ENCODE data around the gene TMEM167A.

TMEM167A gene

GRCh38 chr5:83076742-83077661 is at the start of gene TMEM167A, which contains the start of gene XRCC4:
TMEM167A (minus strand) TSS chr5:83077394; CDS start chr5:83077323, 71 bp downstream.
XRCC4 (plus strand) TSS chr5:83077547; CDS start chr5:83104920, 27,373 bp downstream.
- DNase-seq (ENCODE audit: low spot score), result peak; percentile 96

- DNase-seq (ENCODE audit: low spot score), result no peak
Observed at GRCh38 chr5:83126501-83126900, 49.3 kb upstream of the TMEM167A start.

GRCh38 chr5:83125560-83125959 is 48.4 kb upstream of the TMEM167A start:
- DNase-seq (ENCODE audit: low spot score), result no peak

- no peak for DNase-seq (ENCODE audit: low spot score)
Observed at GRCh38 chr5:83124593-83124992, 47.4 kb upstream of the TMEM167A start.

GRCh38 chr5:83118976-83119375 is 41.8 kb upstream of the TMEM167A start:
- no peak for DNase-seq (ENCODE audit: low spot score)

GRCh38 chr5:83118471-83118870 is 41.3 kb upstream of the TMEM167A start:
- no peak for DNase-seq (ENCODE audit: low spot score)

GRCh38 chr5:83115816-83116215 is 38.6 kb upstream of the TMEM167A start:
- DNase-seq (ENCODE audit: low spot score), result no peak

- DNase-seq (ENCODE audit: low spot score), result no peak
Observed at GRCh38 chr5:83109380-83109779, 32.2 kb upstream of the TMEM167A start.

GRCh38 chr5:83107692-83108420 is 30.7 kb upstream of the TMEM167A start:
- DNase-seq (ENCODE audit: low spot score), result no peak

- no peak for DNase-seq (ENCODE audit: low spot score)
Observed at GRCh38 chr5:83104021-83104420, 26.8 kb upstream of the TMEM167A start.

GRCh38 chr5:83102364-83102980 is 25.3 kb upstream of the TMEM167A start:
- no peak for DNase-seq (ENCODE audit: low spot score)

GRCh38 chr5:83101514-83101913 is 24.3 kb upstream of the TMEM167A start:
- no peak for DNase-seq (ENCODE audit: low spot score)

GRCh38 chr5:83099445-83099844 is 22.3 kb upstream of the TMEM167A start:
- DNase-seq (ENCODE audit: low spot score), result no peak

- no peak for DNase-seq (ENCODE audit: low spot score)
Observed at GRCh38 chr5:83099001-83099400, 21.8 kb upstream of the TMEM167A start.

- DNase-seq (ENCODE audit: low spot score), result peak; percentile 7
Observed at GRCh38 chr5:83097689-83098231, 20.6 kb upstream of the TMEM167A start.

- DNase-seq (ENCODE audit: low spot score), result no peak
Observed at GRCh38 chr5:83096660-83097339, 19.6 kb upstream of the TMEM167A start.

GRCh38 chr5:83095957-83096539 is 18.9 kb upstream of the TMEM167A start:
- no peak for DNase-seq (ENCODE audit: low spot score)

GRCh38 chr5:83095163-83095956 is 18.2 kb upstream of the TMEM167A start:
- DNase-seq (ENCODE audit: low spot score), result no peak

GRCh38 chr5:83093692-83094091 is 16.5 kb upstream of the TMEM167A start:
- DNase-seq (ENCODE audit: low spot score), result no peak

GRCh38 chr5:83092619-83093018 is 15.4 kb upstream of the TMEM167A start:
- DNase-seq (ENCODE audit: low spot score), result no peak

Data from hematopoietic multipotent progenitor cell treated with erythropoietin and hydrocortisone succinate and interleukin-3 and kit ligand, for 17 days (in vitro differentiated cells).